Measurements from ENCODE around the gene CRB2. TPM values are rescaled to one million over a fixed set of nuclear protein-coding genes. Genes with fewer than 3 reads are reported as not detected.

CRB2 gene
- total RNA-seq, 6 experiments from 2014 or later: not detected

DNA sequence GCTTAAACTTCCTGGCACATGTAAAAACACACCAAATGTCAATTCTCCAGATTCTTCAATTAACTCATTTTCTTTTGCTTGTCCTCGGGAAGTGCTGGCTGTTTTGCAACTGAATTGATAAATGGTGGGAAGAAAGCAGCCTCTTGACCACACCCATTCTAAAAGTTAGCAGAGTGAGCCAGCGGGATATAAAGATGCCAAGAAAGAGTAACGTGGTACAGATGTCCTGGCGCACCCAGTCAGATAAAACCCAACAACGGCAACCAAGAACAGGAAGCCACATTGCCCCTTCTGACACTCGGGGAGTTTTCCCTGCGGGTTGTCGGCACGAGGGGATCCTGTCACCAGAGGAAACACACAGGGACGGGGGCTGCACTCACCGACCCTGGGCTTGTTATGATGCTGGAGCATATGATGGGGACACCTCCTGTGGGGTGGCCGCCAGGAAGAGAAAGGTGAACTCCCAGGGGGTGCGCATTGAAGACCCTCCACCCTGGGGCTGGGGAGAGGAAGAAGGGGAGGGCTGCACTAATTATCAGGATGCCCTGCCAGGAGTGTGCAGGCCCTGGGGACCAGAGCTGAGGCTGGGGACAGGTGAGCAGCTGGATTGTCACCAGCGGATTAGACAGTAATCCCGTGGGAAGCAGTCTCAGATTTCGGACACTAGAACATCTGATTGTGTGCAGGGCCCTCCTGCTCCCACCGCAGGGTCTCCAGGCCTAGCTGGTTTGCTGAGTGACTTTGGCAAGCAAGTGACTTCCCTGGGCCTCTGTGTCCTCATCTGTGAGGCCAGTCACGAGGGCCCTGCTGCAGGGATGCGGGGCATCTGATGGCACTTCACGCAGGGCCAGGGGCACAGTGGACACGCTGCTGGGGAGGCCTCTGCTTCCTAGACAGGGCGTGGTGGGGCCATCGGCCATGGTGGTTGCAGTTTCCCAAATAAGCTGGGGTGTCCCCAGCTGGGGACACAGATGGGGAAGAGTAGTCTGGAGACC lies 59.2 kb downstream of the CRB2 start:
- WGBS (ENCODE audit: insufficient coverage, low coverage, low lambda C conversion rate, missing lambda C conversion rate): 88% methylated on average over 16 of the region's 23 CpGs
- no peaks in the 10 kb centered on the region for H3K27me3 ChIP-seq
- peak in 1 of 3 donors; percentile 47 for DNase-seq
- H3K9me3 ChIP-seq: no peaks in the 10 kb centered on the region
- H3K27ac ChIP-seq: no peak overlapping the region
- no peaks in the 10 kb centered on the region for H3K4me1 ChIP-seq
- ATAC-seq: no peak
- no peaks in the 10 kb centered on the region for H3K36me3 ChIP-seq
- TF ChIP-seq POLR2A (IDR thresholded peaks at IDR 0.05): no peak
- TF ChIP-seq, protein P1, sequence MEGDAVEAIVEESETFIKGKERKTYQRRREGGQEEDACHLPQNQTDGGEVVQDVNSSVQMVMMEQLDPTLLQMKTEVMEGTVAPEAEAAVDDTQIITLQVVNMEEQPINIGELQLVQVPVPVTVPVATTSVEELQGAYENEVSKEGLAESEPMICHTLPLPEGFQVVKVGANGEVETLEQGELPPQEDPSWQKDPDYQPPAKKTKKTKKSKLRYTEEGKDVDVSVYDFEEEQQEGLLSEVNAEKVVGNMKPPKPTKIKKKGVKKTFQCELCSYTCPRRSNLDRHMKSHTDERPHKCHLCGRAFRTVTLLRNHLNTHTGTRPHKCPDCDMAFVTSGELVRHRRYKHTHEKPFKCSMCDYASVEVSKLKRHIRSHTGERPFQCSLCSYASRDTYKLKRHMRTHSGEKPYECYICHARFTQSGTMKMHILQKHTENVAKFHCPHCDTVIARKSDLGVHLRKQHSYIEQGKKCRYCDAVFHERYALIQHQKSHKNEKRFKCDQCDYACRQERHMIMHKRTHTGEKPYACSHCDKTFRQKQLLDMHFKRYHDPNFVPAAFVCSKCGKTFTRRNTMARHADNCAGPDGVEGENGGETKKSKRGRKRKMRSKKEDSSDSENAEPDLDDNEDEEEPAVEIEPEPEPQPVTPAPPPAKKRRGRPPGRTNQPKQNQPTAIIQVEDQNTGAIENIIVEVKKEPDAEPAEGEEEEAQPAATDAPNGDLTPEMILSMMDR (IDR thresholded peaks at IDR 0.05): no peak
- no peak overlapping the region for H3K4me3 ChIP-seq
- intact Hi-C loops (cut with DNase I): no loop called here

DNA sequence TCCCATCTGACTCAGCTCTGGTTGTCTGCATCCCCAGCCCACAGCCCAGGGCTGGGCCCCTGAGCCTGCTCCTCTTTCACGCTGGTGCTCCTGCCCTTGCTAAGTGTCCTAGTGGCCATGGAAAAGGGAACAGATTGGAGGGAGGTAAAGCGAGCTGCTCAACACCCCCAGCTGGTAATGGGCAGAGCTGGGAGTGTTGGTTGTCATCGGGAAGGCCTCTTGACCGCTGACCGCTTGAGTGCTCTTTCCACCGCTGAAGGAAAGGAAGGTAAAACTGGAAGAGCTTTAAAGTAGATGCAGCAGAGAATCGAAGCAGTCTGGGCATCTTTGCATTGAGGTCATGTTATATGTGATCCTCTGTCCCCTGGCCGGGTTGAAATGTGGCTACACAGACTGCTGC lies 60.2 kb downstream of the CRB2 start:
- no peaks in the 10 kb centered on the region for H3K9me3 ChIP-seq
- H3K27ac ChIP-seq: no peak overlapping the region
- no peaks in the 10 kb centered on the region for H3K36me3 ChIP-seq
- intact Hi-C loops (cut with DNase I): no loop called here
- no peak for TF ChIP-seq POLR2A (IDR thresholded peaks at IDR 0.05)
- TF ChIP-seq, protein P1 (IDR thresholded peaks at IDR 0.05): no peak
- 91% methylated on average over 5 of the region's 8 CpGs for WGBS (ENCODE audit: insufficient coverage, low coverage, low lambda C conversion rate, missing lambda C conversion rate)
- DNase-seq (peak in 1 of 3 donors; percentile 5), ATAC-seq (no peak)
- H3K4me1 ChIP-seq: no peaks in the 10 kb centered on the region
- H3K27me3 ChIP-seq: no peaks in the 10 kb centered on the region
- H3K4me3 ChIP-seq: no peak overlapping the region

DNA sequence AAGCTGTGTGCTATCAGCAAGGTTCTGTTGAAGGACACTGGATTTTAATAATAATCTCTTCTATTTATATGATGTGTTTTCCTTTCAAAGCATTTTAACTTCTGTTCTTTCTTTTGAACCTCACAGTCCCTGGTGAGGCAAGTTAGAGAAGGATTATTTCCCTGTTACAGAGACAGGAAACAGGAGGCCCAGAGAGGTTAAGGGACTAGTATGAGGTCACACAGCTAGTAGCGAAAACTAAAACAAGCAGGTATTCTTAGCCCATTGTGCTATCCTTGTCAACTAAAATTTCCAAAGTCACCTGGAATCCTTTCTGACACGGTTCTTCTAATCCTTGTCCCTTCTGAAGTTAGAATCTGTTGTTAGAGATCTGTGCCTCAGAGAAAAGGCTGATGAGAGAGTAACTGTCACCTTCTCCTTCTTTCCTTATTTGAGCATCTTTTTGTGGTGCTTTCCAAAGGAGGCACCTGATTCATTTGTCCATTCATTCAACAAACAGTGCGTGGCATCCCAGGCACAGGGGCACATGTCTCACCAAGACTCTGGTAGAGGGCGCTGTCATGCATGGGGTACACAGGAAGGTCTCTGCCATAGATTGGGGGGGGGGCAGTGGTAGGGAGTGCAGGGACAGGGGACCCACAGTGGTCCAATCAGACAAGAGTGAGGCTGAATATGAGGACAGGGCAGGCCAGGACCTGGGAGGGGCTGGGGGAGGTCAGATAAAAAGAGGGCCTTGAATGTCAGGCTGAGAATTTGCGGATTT lies 61.5 kb downstream of the CRB2 start:
- peak in 1 of 3 donors; percentile 7 for DNase-seq
- Histone ChIP-seq H3K4me3 (no peak overlapping the region), H3K27me3 (no peaks in the 10 kb centered on the region), H3K27ac (no peak overlapping the region), H3K36me3 (no peaks in the 10 kb centered on the region), H3K9me3 (no peaks in the 10 kb centered on the region), H3K4me1 (no peaks in the 10 kb centered on the region)
- intact Hi-C loops (cut with DNase I): no loop called here
- TF ChIP-seq POLR2A (IDR thresholded peaks at IDR 0.05): no peak
- TF ChIP-seq, protein P1 (IDR thresholded peaks at IDR 0.05): no peak
- ATAC-seq: no peak
- WGBS (ENCODE audit: insufficient coverage, low coverage, low lambda C conversion rate, missing lambda C conversion rate): 82% methylated on average over 5 of the region's 5 CpGs

DNA sequence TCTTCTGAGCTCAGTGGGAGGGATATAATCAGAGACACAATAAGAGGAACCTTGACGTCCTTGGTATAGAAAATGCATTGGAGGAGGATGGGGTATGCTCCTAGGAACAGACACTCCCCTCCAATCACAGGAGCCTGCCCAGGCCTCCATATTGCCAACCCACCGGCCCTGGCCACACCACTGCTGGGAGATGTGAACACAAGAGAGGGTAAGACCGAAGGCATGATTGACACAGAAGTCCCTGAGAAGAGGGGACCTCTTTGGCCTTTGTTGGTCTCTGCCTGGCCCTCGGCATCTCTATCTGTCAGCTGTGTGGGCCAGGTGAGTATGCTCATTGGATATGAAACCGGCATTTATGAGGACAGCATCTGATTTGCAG lies 62.0 kb downstream of the CRB2 start:
- intact Hi-C loops (cut with DNase I): no loop called here
- TF ChIP-seq, protein P1 (IDR thresholded peaks at IDR 0.05): no peak
- no peak for TF ChIP-seq POLR2A (IDR thresholded peaks at IDR 0.05)
- H3K9me3 ChIP-seq: no peaks in the 10 kb centered on the region
- no peaks in the 10 kb centered on the region for H3K4me1 ChIP-seq
- WGBS (ENCODE audit: insufficient coverage, low coverage, low lambda C conversion rate, missing lambda C conversion rate): 100% methylated on average over 4 of the region's 5 CpGs
- no peaks in the 10 kb centered on the region for H3K36me3 ChIP-seq
- no peak overlapping the region for H3K4me3 ChIP-seq
- ATAC-seq (no peak), DNase-seq (peak in 1 of 3 donors; percentile 30)
- no peaks in the 10 kb centered on the region for H3K27me3 ChIP-seq
- no peak overlapping the region for H3K27ac ChIP-seq
